ENCODE results near the gene CCDC194.

DNA sequence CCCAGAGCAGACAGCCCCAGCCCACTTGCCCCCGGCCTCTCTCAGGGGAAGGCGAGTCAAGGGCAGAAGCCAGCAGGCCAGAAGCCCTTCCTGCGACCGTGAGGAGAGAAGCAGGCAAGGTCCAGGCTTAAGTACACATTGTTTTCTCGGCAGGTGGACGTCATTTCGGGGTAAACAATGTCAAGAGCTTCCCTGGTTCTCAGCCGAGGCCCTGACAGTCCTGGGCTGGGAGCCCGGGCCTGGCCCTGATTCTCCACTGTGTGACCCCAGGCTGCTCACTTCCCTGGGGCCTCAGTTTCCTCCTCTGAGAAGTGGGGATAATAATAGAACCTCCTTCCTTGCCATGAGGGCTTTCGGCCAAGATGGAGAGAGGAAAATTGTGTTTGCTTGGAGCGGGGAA, 36.3 kb downstream of the CCDC194 start:
- TF ChIP-seq KAT7 (CRISPR knock-in tag; IDR thresholded peaks at IDR 0.05; ENCODE audit: borderline replicate concordance), result no peak
- no peak for TF ChIP-seq XRCC5 (optimal IDR thresholded peaks at IDR 0.05; ENCODE audit: low read length)
- TF ChIP-seq ZNF749 (CRISPR knock-in tag; IDR thresholded peaks at IDR 0.05; ENCODE audit: borderline replicate concordance), result no peak
- TF ChIP-seq ZNF138 (CRISPR knock-in tag; IDR thresholded peaks at IDR 0.05; ENCODE audit: low read depth), result no peak
- TF ChIP-seq, protein P1, sequence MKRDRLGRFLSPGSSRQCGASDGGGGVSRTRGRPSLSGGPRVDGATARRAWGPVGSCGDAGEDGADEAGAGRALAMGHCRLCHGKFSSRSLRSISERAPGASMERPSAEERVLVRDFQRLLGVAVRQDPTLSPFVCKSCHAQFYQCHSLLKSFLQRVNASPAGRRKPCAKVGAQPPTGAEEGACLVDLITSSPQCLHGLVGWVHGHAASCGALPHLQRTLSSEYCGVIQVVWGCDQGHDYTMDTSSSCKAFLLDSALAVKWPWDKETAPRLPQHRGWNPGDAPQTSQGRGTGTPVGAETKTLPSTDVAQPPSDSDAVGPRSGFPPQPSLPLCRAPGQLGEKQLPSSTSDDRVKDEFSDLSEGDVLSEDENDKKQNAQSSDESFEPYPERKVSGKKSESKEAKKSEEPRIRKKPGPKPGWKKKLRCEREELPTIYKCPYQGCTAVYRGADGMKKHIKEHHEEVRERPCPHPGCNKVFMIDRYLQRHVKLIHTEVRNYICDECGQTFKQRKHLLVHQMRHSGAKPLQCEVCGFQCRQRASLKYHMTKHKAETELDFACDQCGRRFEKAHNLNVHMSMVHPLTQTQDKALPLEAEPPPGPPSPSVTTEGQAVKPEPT (CRISPR knock-in tag; IDR thresholded peaks at IDR 0.05; ENCODE audit: low read depth), result no peak
- TF ChIP-seq ZZZ3 (CRISPR knock-in tag; IDR thresholded peaks at IDR 0.05; ENCODE audit: borderline replicate concordance), result no peak
- no peak for TF ChIP-seq MYNN (CRISPR knock-in tag; IDR thresholded peaks at IDR 0.05; ENCODE audit: low read depth)
- no peak for TF ChIP-seq ZNF7 (CRISPR knock-in tag; IDR thresholded peaks at IDR 0.05)
- TF ChIP-seq NFYC (CRISPR knock-in tag; IDR thresholded peaks at IDR 0.05), result no peak
